T-helper 1 cell treated with Interleukin-12 subunit alpha and Interleukin-12 subunit beta and Interleukin-4 antibody, amounts not matched to agents 30 μg/mL and 1 μg/mL, for 36 hours (primary cell): Measurements from ENCODE around the gene TPH1.
A peak's percentile ranks its signal among the peaks of the same experiment; 100 is the strongest.

Experiments
- H3K27ac Mint-ChIP-seq: one replicate; pipeline ENCODE4 v1.8.0; 2021; ENCODE audit warnings: mild to moderate bottlenecking, mixed read lengths
- H3K27me3 Mint-ChIP-seq: one replicate; pipeline ENCODE4 v1.8.0; 2021; ENCODE audit warnings: low read depth, mixed read lengths
- H3K36me3 Mint-ChIP-seq: one replicate; pipeline ENCODE4 v1.8.0; 2021; ENCODE audit warnings: low read depth, mixed read lengths
- H3K4me1 Mint-ChIP-seq: one replicate; pipeline ENCODE4 v1.8.0; 2021; ENCODE audit warnings: low read depth, mixed read lengths
- H3K4me3 Mint-ChIP-seq: one replicate; pipeline ENCODE4 v1.8.0; 2021; ENCODE audit warnings: mild to moderate bottlenecking, moderate library complexity, mixed read lengths
- H3K9me3 Mint-ChIP-seq: one replicate; pipeline ENCODE4 v1.8.0; 2021; ENCODE audit warnings: mixed read lengths

The TPH1 gene

GRCh38 chr11:18063125-18063524 lies 17.1 kb upstream of the TPH1 start:
- H3K36me3 Mint-ChIP-seq: no peaks in the 10 kb centered on the region
- H3K27me3 Mint-ChIP-seq: no peaks in the 10 kb centered on the region
- no peak overlapping the region for H3K27ac Mint-ChIP-seq
- H3K9me3 Mint-ChIP-seq: no peaks in the 10 kb centered on the region
- no peaks in the 10 kb centered on the region for H3K4me1 Mint-ChIP-seq
- no peak overlapping the region for H3K4me3 Mint-ChIP-seq

DNA sequence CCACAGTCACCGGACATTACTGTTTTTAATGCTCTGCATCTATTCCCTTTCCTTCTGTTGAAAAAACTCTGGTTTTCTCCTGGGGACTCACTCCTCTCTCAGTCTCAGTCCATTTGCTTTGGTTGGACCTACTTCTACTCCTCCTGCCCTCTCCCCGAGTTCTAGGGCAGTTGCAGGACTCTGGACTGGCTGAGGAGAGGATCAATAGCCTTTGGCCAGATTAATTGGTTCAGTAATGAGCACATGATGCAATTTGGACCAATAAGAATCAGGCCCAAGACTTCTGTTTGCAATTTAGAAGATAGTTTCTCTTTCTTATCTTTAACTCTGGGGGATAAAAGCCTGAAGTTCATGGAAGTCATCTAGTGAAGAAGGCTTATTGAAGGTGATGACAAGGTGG lies 15.3 kb upstream of the TPH1 start:
- H3K4me3 Mint-ChIP-seq: no peak overlapping the region
- no peaks in the 10 kb centered on the region for H3K9me3 Mint-ChIP-seq
- H3K27ac Mint-ChIP-seq: no peak overlapping the region
- no peaks in the 10 kb centered on the region for H3K4me1 Mint-ChIP-seq
- H3K27me3 Mint-ChIP-seq: no peaks in the 10 kb centered on the region
- H3K36me3 Mint-ChIP-seq: no peaks in the 10 kb centered on the region

GRCh38 chr11:18056561-18057181 lies 10.6 kb upstream of the TPH1 start:
- Mint-ChIP-seq H3K27ac (no peak overlapping the region), H3K9me3 (no peaks in the 10 kb centered on the region), H3K27me3 (no peaks in the 10 kb centered on the region), H3K4me3 (no peak overlapping the region), H3K4me1 (no peaks in the 10 kb centered on the region), H3K36me3 (no peaks in the 10 kb centered on the region)

DNA sequence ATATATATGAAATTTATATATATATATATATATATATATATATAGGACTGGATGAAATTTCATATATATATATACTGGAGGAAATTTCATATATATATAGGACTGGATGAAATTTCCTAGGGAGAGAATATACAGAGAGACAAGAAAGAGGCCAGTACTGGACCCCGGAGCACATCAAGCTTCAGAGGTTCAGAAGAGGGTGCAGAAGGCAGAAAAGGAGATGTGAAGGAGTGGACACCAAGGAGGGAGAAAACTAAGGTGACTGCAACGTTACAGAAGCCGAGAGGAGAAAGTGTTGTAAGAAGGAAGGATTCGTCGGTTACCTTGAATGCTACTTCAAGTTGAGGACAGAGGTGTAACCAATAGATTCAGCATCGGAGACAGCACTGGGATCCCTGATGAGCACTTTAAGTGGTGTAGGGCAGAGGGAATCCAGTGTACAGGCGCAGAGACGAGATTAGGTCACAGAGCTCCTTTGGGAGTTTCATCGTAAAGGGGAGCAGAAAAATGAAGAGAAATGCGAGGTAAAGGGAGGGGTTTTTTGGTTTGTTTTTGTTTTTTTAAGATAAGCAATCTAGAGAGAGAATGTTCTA lies 8.5 kb upstream of the TPH1 start:
- no peaks in the 10 kb centered on the region for H3K9me3 Mint-ChIP-seq
- peaks cover 4% of the 10 kb centered on the region for H3K27me3 Mint-ChIP-seq
- no peaks in the 10 kb centered on the region for H3K4me1 Mint-ChIP-seq
- H3K4me3 Mint-ChIP-seq: no peak overlapping the region
- no peaks in the 10 kb centered on the region for H3K36me3 Mint-ChIP-seq
- H3K27ac Mint-ChIP-seq: no peak overlapping the region

DNA sequence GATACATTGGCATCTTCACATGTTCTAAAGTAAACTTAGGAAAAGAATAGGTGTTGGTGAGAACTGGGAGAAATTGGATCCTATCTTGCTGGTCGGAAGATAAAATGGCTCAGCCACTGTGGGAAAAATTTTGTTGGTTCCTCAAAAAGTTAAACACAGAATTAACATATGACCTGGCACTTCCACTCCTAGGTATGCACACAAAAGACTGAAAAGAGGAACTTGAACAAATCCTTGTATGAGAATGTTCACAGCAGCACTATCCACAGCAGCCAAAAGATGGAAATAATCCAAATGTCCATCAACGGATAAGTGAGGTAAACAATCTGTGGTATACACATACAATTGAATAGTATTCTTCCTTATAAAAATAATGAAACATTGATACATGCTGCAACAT lies 4.8 kb upstream of the TPH1 start:
- no peaks in the 10 kb centered on the region for H3K4me1 Mint-ChIP-seq
- H3K4me3 Mint-ChIP-seq: no peak overlapping the region
- H3K27me3 Mint-ChIP-seq: peaks cover 35% of the 10 kb centered on the region
- no peaks in the 10 kb centered on the region for H3K36me3 Mint-ChIP-seq
- no peaks in the 10 kb centered on the region for H3K9me3 Mint-ChIP-seq
- H3K27ac Mint-ChIP-seq: no peak overlapping the region

- H3K36me3 Mint-ChIP-seq: no peaks in the 10 kb centered on the region
- no peak overlapping the region for H3K27ac Mint-ChIP-seq
- no peaks in the 10 kb centered on the region for H3K4me1 Mint-ChIP-seq
- peaks cover 24% of the 10 kb centered on the region for H3K27me3 Mint-ChIP-seq
- no peaks in the 10 kb centered on the region for H3K9me3 Mint-ChIP-seq
- H3K4me3 Mint-ChIP-seq: no peak overlapping the region
Observed at GRCh38 chr11:18036456-18036855, 9.6 kb downstream of the TPH1 start.

- H3K27ac Mint-ChIP-seq: no peak overlapping the region
- H3K9me3 Mint-ChIP-seq: no peaks in the 10 kb centered on the region
- no peak overlapping the region for H3K4me3 Mint-ChIP-seq
- H3K36me3 Mint-ChIP-seq: no peaks in the 10 kb centered on the region
- peaks cover 5% of the 10 kb centered on the region for H3K4me1 Mint-ChIP-seq
- H3K27me3 Mint-ChIP-seq: peaks cover 9% of the 10 kb centered on the region
Observed at GRCh38 chr11:18027475-18027874, 18.6 kb downstream of the TPH1 start.

DNA sequence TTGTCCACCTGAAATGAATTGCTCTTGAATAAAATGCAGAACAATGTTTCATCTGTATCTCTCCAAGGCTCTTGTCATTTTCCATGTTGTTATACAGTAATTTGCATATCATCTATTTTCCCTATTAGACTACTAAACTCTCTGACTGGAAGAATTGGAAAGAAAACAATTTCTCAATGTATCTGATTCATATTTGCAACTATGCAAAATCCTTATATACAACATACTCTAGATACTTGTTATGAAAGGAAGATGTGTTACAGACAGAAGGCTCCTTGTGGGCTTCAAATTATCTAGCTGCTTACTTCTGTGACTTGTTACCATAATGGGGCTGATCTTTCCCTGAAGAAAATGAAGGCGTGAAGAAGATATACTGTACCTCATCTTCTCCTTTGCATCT lies 23.6 kb downstream of the TPH1 start:
- Mint-ChIP-seq H3K9me3 (no peaks in the 10 kb centered on the region), H3K4me3 (no peak overlapping the region), H3K4me1 (peaks cover 3% of the 10 kb centered on the region), H3K27ac (no peak overlapping the region), H3K27me3 (peaks cover 4% of the 10 kb centered on the region), H3K36me3 (no peaks in the 10 kb centered on the region)

- H3K4me3 Mint-ChIP-seq: no peak overlapping the region
- no peak overlapping the region for H3K27ac Mint-ChIP-seq
- H3K27me3 Mint-ChIP-seq: peaks cover 6% of the 10 kb centered on the region
- peaks cover 3% of the 10 kb centered on the region for H3K4me1 Mint-ChIP-seq
- no peaks in the 10 kb centered on the region for H3K36me3 Mint-ChIP-seq
- no peaks in the 10 kb centered on the region for H3K9me3 Mint-ChIP-seq
Observed at GRCh38 chr11:18019650-18020049, 26.4 kb downstream of the TPH1 start.

DNA sequence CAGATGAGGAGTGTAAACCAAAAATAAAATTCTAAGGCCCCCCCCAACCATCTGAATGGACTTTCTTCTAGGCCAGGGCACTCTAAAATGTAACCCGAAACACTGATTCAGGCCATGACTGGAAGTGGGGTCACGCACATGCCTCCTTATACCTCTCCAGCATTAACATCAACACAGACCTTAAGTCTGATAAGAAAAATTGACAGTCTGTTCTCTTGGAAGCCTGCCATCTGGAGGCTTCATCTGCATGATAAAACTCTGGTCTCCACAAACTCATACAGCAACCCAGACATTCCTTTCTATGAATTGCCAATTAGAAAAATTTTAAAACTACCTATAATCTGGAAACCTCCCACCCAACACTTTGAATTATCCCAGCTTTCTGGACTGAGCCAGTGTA lies 29.3 kb downstream of the TPH1 start:
- Mint-ChIP-seq H3K27ac (no peak overlapping the region), H3K27me3 (peaks cover 6% of the 10 kb centered on the region)

GRCh38 chr11:18014876-18015275 lies 31.2 kb downstream of the TPH1 start:
- peak overlapping the region; percentile 1 for H3K27ac Mint-ChIP-seq
- H3K9me3 Mint-ChIP-seq: no peaks in the 10 kb centered on the region
- no peaks in the 10 kb centered on the region for H3K36me3 Mint-ChIP-seq
- peaks cover 6% of the 10 kb centered on the region for H3K27me3 Mint-ChIP-seq
- peak overlapping the region; percentile 22 for H3K4me3 Mint-ChIP-seq
- H3K4me1 Mint-ChIP-seq: peaks cover 22% of the 10 kb centered on the region

More for the DNA sequence above, 29.3 kb downstream of the TPH1 start:
- H3K36me3 Mint-ChIP-seq: no peaks in the 10 kb centered on the region
- H3K9me3 Mint-ChIP-seq: no peaks in the 10 kb centered on the region
- H3K4me3 Mint-ChIP-seq: no peak overlapping the region
- peaks cover 17% of the 10 kb centered on the region for H3K4me1 Mint-ChIP-seq

- Mint-ChIP-seq H3K9me3 (no peaks in the 10 kb centered on the region), H3K27me3 (peaks cover 6% of the 10 kb centered on the region), H3K4me3 (peak overlapping the region; percentile 100)
Observed at GRCh38 chr11:18013790-18014507, 32.1 kb downstream of the TPH1 start.

GRCh38 chr11:18012906-18013781 lies 32.9 kb downstream of the TPH1 start, which contains the start of gene SERGEF:
TSS of gene SERGEF (minus strand) at chr11:18013047. CDS start at chr11:18013010, 37 bp downstream.
- Mint-ChIP-seq H3K4me1 (peaks cover 22% of the 10 kb centered on the region), H3K9me3 (no peaks in the 10 kb centered on the region), H3K4me3 (peak within 1 kb of the TSS; percentile 100), H3K27me3 (peaks cover 6% of the 10 kb centered on the region), H3K27ac (peak within 1 kb of the TSS; percentile 100), H3K36me3 (no peaks in the 10 kb centered on the region)

More at GRCh38 chr11:18013790-18014507, 32.1 kb downstream of the TPH1 start:
- peaks cover 22% of the 10 kb centered on the region for H3K4me1 Mint-ChIP-seq
- peak overlapping the region; percentile 100 for H3K27ac Mint-ChIP-seq
- no peaks in the 10 kb centered on the region for H3K36me3 Mint-ChIP-seq

GRCh38 chr11:18012122-18012905 lies 33.8 kb downstream of the TPH1 start:
- Mint-ChIP-seq H3K36me3 (no peaks in the 10 kb centered on the region), H3K9me3 (no peaks in the 10 kb centered on the region), H3K4me3 (peak overlapping the region; percentile 91), H3K4me1 (peaks cover 22% of the 10 kb centered on the region), H3K27ac (peak overlapping the region; percentile 75), H3K27me3 (peaks cover 6% of the 10 kb centered on the region)
